22Rv1 (cell line): ENCODE results near the gene FADS2.

Experiments
- ZFX ChIP-seq: fragments of 450-650 bp; IDR thresholded peaks from 2 replicates; pipeline ENCODE4 v1.6.1; 2017; ENCODE audit warnings: antibody characterized with exemption, borderline replicate concordance
- TF ChIP-seq, protein P1 (sequence below): fragments of 450-650 bp; IDR thresholded peaks from 2 replicates; pipeline ENCODE4 v1.5.1; 2017; ENCODE audit warnings: mild to moderate bottlenecking

DNA sequence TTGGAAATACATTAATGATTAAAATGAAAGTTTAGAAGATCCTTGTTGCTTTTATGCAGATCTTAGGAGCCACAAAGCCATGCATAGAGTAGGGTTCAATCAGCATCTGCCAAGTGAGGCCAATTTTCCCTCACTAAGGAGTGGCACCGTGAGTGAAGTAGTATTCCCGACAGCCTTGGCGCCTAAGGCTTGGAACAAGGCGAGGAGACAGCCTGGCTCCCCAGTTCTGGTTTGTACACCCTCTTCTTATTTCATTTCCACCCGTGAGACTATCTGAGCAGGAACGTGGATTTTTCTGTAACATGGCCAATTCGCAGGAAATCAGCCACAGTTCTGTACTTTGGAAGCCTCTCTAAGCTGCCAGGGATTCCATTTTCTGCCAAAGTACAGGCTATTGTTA, 22.6 kb downstream of the FADS2 start:
- TF ChIP-seq, protein P1, sequence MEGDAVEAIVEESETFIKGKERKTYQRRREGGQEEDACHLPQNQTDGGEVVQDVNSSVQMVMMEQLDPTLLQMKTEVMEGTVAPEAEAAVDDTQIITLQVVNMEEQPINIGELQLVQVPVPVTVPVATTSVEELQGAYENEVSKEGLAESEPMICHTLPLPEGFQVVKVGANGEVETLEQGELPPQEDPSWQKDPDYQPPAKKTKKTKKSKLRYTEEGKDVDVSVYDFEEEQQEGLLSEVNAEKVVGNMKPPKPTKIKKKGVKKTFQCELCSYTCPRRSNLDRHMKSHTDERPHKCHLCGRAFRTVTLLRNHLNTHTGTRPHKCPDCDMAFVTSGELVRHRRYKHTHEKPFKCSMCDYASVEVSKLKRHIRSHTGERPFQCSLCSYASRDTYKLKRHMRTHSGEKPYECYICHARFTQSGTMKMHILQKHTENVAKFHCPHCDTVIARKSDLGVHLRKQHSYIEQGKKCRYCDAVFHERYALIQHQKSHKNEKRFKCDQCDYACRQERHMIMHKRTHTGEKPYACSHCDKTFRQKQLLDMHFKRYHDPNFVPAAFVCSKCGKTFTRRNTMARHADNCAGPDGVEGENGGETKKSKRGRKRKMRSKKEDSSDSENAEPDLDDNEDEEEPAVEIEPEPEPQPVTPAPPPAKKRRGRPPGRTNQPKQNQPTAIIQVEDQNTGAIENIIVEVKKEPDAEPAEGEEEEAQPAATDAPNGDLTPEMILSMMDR: no peak
- TF ChIP-seq ZFX: no peak
